Endothelial cell of umbilical vein (primary cell): ENCODE measurements around the gene MGAT4B. TPM values are rescaled to one million over a fixed set of nuclear protein-coding genes. Genes with fewer than 3 reads are reported as not detected.

Experiments used
- BruUV-seq: library from RNA; stranded (reverse); fragments of 400-500 nt; replicated peaks from 2 replicates; lab custom pipeline; 2021; lab: Mats Ljungman, UMichigan
- CTCF ChIA-PET: fragments of 300-600, 350-600 bp; sonication (Branson Sonifier 250); formaldehyde crosslinking; loops from one replicate; lab custom pipeline; 2021; ENCODE audit warnings: antibody characterized with exemption, inconsistent platforms; lab: Charles Lee
- POLR2A ChIA-PET: fragments of 300-600, 350-600 bp; sonication (Branson Sonifier 250); formaldehyde crosslinking; loops from one replicate; lab custom pipeline; 2021; ENCODE audit warnings: antibody characterized with exemption, inconsistent platforms; lab: Charles Lee
- DNase-seq: peaks from one replicate; pipeline ENCODE4 v3.0.0-alpha.2; 2011; ENCODE audit warnings: low read depth, low spot score
- FAIRE-seq: peaks from 2 replicates; lab custom pipeline; 2011; peaks lifted over from hg19 to GRCh38; lab: Jason Lieb, UNC
- H2AFZ ChIP-seq: 2 replicates; pipeline ENCODE4 v1.6.0; 2012; ENCODE audit warnings: low read depth, low read length, control low read depth, inconsistent platforms
- H3K27ac ChIP-seq: 2 replicates; pipeline ENCODE4 v1.5.1; 2011; ENCODE audit warnings: low read depth, mild to moderate bottlenecking, control low read depth, low read length, moderate library complexity; ENCODE audit not compliant: insufficient read depth
- H3K27me3 ChIP-seq, 2 experiments: 2 replicates each; pipeline versions ENCODE4 v1.6.0 to v1.6.1; 2011; ENCODE audit warnings: low read length in 2 of 2, mixed read lengths in 1 of 2; ENCODE audit not compliant: control insufficient read depth in 2 of 2, insufficient read depth in 2 of 2
- H3K36me3 ChIP-seq, 2 experiments: 2 replicates in 1 of 2; 3 replicates in 1 of 2; pipeline ENCODE4 v1.5.1; 2011; ENCODE audit warnings: low read length in 2 of 2, mild to moderate bottlenecking in 1 of 2, moderate library complexity in 1 of 2; ENCODE audit not compliant: control insufficient read depth in 2 of 2, insufficient read depth in 2 of 2; ENCODE audit errors: extremely low read depth in 1 of 2
- H3K4me1 ChIP-seq: 3 replicates; pipeline ENCODE4 v1.5.1; 2011; ENCODE audit warnings: mild to moderate bottlenecking, low read length; ENCODE audit not compliant: control insufficient read depth, insufficient read depth; ENCODE audit errors: extremely low read depth
- H3K4me2 ChIP-seq: 2 replicates; pipeline ENCODE4 v1.6.1; 2011; ENCODE audit warnings: low read length, control low read depth, mixed read lengths; ENCODE audit not compliant: insufficient read depth
- H3K4me3 ChIP-seq, 3 experiments: fragments of 200-600 bp in 1 of 3; sonication (generic), shearing (Covaris generic) in 1 of 3; replicated peaks in 1 of 3; 2 replicates each; pipeline ENCODE4 v1.5.1; 2011 to 2016; ENCODE audit warnings: control low read depth in 3 of 3, low read length in 3 of 3, mild to moderate bottlenecking in 2 of 3, inconsistent platforms in 1 of 3, low read depth in 1 of 3, moderate library complexity in 1 of 3; ENCODE audit not compliant: insufficient read depth in 1 of 3
- H3K79me2 ChIP-seq: 2 replicates; pipeline ENCODE4 v1.6.0; 2012; ENCODE audit warnings: low read length, inconsistent platforms; ENCODE audit not compliant: control insufficient read depth, insufficient read depth
- H3K9ac ChIP-seq: replicated peaks from 2 replicates; pipeline ENCODE3; 2011; ENCODE audit warnings: low read length, control low read depth; ENCODE audit not compliant: insufficient read depth; ENCODE audit errors: extremely low read depth
- H3K9me1 ChIP-seq: replicated peaks from 3 replicates; pipeline ENCODE4 v1.6.0; 2011; ENCODE audit warnings: mild to moderate bottlenecking, low read length; ENCODE audit not compliant: control insufficient read depth, insufficient read depth; ENCODE audit errors: extremely low read depth
- H3K9me3 ChIP-seq: replicated peaks from 2 replicates; pipeline ENCODE4 v1.5.1; 2012; ENCODE audit warnings: low read length, inconsistent platforms; ENCODE audit not compliant: control insufficient read depth, insufficient read depth
- H4K20me1 ChIP-seq: replicated peaks from 2 replicates; pipeline ENCODE3; 2011; ENCODE audit warnings: mild to moderate bottlenecking, low read length; ENCODE audit not compliant: control insufficient read depth, insufficient read depth; ENCODE audit errors: extremely low read depth
- EZH2 ChIP-seq: IDR thresholded peaks from 2 replicates; pipeline ENCODE4 v1.6.1; 2012; ENCODE audit warnings: borderline replicate concordance, low read depth, mild to moderate bottlenecking, moderate library complexity, low read length, inconsistent platforms; ENCODE audit not compliant: severe bottlenecking
- FOS ChIP-seq: IDR thresholded peaks from 2 replicates; pipeline ENCODE4 v1.6.1; 2011; ENCODE audit warnings: mild to moderate bottlenecking, low read length, moderate library complexity, borderline replicate concordance; ENCODE audit not compliant: insufficient read depth
- GATA2 ChIP-seq: IDR thresholded peaks from 2 replicates; pipeline ENCODE4 v1.7.0; 2011; ENCODE audit warnings: low read depth, mild to moderate bottlenecking, moderate library complexity, mixed read lengths, low read length; ENCODE audit not compliant: insufficient read length, insufficient read depth
- JUN ChIP-seq: IDR thresholded peaks from 2 replicates; pipeline ENCODE4 v1.6.1; 2011; ENCODE audit warnings: borderline replicate concordance, low read depth; ENCODE audit not compliant: insufficient read length, insufficient read depth
- MYC ChIP-seq: IDR thresholded peaks from one replicate; pipeline ENCODE4 v1.6.1; 2011; ENCODE audit warnings: mild to moderate bottlenecking, low read depth, low read length
- POLR2A ChIP-seq: IDR thresholded peaks from 2 replicates; pipeline ENCODE4 v1.6.1; 2012; ENCODE audit warnings: low read depth, mild to moderate bottlenecking, control low read depth, low read length
- POLR2AphosphoS5 ChIP-seq: IDR thresholded peaks from 2 replicates; pipeline ENCODE4 v1.6.1; 2012; ENCODE audit warnings: low read depth, mild to moderate bottlenecking, control low read depth, low read length, moderate library complexity; ENCODE audit not compliant: insufficient read depth
- dilution Hi-C: fragments of 300-500 bp; cut with MboI; formaldehyde crosslinking; loops from one replicate; pipeline ENCODE4 v1.15.0; 2019; ENCODE audit warnings: low sequenced_read_pairs; ENCODE audit not compliant: extremely low pct_ligation_motif_present
- intact Hi-C: fragments of 100-400 bp; cut with micrococcal nuclease; formaldehyde crosslinking; loops from one replicate; pipeline ENCODE4 v1.10.0; 2022
- polyA plus RNA-seq, 4 experiments: library from polyadenylated mRNA; depleted of rRNA in 3 of 4; stranded (reverse) in 3 of 4; unstranded in 1 of 4; fragments of >200 nt; gene quantifications; 2 replicates each; pipeline versions ENCODE4 v1.2.1 to v1.2.3, GENCODE V29; 2011 to 2012; ENCODE audit warnings: missing spikeins in 1 of 4
- total RNA-seq: library from RNA; stranded (reverse); gene quantifications from 2 replicates; pipeline ENCODE4 v1.2.3, GENCODE V29; 2021
- TF ChIP-seq, protein P1 (sequence below): IDR thresholded peaks from 2 replicates; pipeline ENCODE4 v1.6.1; 2011; ENCODE audit not compliant: insufficient read depth, insufficient read length
- TF ChIP-seq, protein P2 (sequence below), 2 donors: IDR thresholded peaks; 1 replicate in 1 of 2; 2 replicates in 1 of 2; pipeline ENCODE4 v1.5.1; 2011; ENCODE audit warnings: low read length in 2 of 2, mild to moderate bottlenecking in 2 of 2, moderate library complexity in 2 of 2, control low read depth in 1 of 2, inconsistent platforms in 1 of 2, low read depth in 1 of 2; ENCODE audit not compliant: insufficient read depth in 1 of 2; ENCODE audit errors: extremely low read depth in 1 of 2

Gene MGAT4B
- total and polyA plus RNA-seq, 2 donors (not counting 3 experiments of a cell fraction or from before 2014, with no cell fraction given), result 243 TPM

DNA sequence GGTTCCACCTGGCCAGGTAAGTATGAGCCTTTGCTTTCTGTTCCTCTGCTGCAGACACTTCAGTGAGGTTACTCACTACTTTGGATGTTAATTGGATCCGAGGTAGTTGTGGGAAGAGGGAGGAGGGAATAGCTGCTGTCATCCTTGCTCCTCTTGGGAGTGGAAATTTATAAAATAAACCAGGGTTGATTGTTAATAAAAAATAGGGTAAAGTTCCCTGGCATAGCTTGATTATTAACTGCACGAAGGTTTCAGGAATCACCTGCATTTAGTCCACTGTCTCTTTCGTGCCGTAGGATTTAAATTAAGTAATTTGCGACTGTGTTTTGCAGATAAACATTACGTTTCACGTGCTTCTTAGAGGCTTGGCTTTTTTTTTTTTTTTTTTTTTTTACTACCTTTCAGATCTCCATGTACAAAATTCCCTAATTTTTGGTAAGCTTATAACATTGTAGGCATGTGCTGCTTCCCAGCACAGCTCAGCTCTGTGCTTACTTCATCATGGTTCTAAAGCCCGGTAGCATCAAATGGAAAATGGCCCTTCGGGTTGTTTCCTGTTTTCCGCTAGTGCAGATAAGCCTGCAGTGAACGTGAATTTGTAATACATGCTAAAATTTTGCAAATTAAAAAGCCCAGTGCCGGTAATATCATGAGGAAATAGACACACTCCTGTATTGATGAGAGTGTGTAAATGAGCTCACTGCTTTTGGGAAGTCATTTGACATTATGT lies 39.8 kb downstream of the MGAT4B start:
- FAIRE-seq (peak; percentile 75), DNase-seq (peak; percentile 50)
- no peaks in the 10 kb centered on the region for H4K20me1 ChIP-seq
- no peak overlapping the region for H2AFZ ChIP-seq
- ChIA-PET CTCF (interaction anchor here (1.5 to 1.6 kb wide), 2 partner anchors 10 to 30 kb away, joined by 4 to 8 read pairs; no protein-coding TSS in a partner anchor), POLR2A (interaction anchor here (0.9 kb wide), 1 partner anchor 54 kb away, joined by 3 read pairs; the partner anchor contains the start of gene SQSTM1)
- TF ChIP-seq GATA2 (no peak), FOS (no peak), POLR2AphosphoS5 (no peak), EZH2 (no peak), MYC (no peak), JUN (no peak), POLR2A (no peak)
- TF ChIP-seq, protein P1, sequence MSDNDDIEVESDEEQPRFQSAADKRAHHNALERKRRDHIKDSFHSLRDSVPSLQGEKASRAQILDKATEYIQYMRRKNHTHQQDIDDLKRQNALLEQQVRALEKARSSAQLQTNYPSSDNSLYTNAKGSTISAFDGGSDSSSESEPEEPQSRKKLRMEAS, result no peak
- TF ChIP-seq, protein P2, sequence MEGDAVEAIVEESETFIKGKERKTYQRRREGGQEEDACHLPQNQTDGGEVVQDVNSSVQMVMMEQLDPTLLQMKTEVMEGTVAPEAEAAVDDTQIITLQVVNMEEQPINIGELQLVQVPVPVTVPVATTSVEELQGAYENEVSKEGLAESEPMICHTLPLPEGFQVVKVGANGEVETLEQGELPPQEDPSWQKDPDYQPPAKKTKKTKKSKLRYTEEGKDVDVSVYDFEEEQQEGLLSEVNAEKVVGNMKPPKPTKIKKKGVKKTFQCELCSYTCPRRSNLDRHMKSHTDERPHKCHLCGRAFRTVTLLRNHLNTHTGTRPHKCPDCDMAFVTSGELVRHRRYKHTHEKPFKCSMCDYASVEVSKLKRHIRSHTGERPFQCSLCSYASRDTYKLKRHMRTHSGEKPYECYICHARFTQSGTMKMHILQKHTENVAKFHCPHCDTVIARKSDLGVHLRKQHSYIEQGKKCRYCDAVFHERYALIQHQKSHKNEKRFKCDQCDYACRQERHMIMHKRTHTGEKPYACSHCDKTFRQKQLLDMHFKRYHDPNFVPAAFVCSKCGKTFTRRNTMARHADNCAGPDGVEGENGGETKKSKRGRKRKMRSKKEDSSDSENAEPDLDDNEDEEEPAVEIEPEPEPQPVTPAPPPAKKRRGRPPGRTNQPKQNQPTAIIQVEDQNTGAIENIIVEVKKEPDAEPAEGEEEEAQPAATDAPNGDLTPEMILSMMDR (IDR thresholded peaks at IDR 0.05; ENCODE audit: extremely low read depth in 1 of 2, insufficient read depth in 1 of 2, low read depth in 1 of 2, low read length in 2 of 2), result no peak
- BruUV-seq, result no TSS peak
- H3K9ac ChIP-seq, result peak overlapping the region; percentile 18
- no peaks in the 10 kb centered on the region for H3K9me1 ChIP-seq
- H3K4me1 ChIP-seq, result peaks cover 49% of the 10 kb centered on the region
- peak overlapping the region; percentile 7 for H3K4me2 ChIP-seq
- H3K9me3 ChIP-seq, result no peaks in the 10 kb centered on the region
- H3K27ac ChIP-seq, result peak overlapping the region; percentile 87
- peaks cover 42% of the 10 kb centered on the region for H3K79me2 ChIP-seq
- H3K27me3 ChIP-seq, result no peaks in the 10 kb centered on the region
- peak overlapping the region in 1 of 3 experiments; percentile 10 for H3K4me3 ChIP-seq
- H3K36me3 ChIP-seq, result peaks cover 6 to 11% of the 10 kb centered on the region in 2 experiments
- dilution Hi-C loops (no loop called here), intact Hi-C loops (no loop called here)
